Measurements from ENCODE around the gene DMRT1. TPM values are rescaled to one million over a fixed set of nuclear protein-coding genes. Genes with fewer than 3 reads are reported as not detected.

The DMRT1 gene
- total RNA-seq, 1 experiment from 2014 or later: not detected

DNA sequence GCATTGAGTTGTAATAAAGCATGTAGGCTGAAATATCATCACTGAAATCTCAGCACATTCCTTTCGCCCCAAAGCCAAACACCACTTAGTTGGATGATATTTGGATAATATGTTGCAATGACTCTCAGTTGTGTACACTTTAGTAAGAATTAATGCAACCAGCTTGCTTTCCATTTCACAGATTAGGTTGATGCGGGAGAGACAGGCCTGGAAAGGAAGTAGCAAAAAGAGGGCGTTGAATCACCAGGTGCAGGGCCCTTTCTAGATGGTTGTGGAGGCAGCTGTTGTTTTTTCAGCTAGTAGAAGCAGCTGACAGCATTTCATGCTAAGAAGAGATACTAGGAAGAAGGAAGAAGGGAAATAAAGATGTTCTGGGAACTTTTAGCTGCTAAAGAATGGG, 165.8 kb downstream of the DMRT1 start (continued):
- TF ChIP-seq, protein P1, sequence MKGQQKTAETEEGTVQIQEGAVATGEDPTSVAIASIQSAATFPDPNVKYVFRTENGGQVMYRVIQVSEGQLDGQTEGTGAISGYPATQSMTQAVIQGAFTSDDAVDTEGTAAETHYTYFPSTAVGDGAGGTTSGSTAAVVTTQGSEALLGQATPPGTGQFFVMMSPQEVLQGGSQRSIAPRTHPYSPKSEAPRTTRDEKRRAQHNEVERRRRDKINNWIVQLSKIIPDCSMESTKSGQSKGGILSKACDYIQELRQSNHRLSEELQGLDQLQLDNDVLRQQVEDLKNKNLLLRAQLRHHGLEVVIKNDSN (CRISPR knock-in tag; IDR thresholded peaks at IDR 0.05): no peak
- TF ChIP-seq, protein P2, sequence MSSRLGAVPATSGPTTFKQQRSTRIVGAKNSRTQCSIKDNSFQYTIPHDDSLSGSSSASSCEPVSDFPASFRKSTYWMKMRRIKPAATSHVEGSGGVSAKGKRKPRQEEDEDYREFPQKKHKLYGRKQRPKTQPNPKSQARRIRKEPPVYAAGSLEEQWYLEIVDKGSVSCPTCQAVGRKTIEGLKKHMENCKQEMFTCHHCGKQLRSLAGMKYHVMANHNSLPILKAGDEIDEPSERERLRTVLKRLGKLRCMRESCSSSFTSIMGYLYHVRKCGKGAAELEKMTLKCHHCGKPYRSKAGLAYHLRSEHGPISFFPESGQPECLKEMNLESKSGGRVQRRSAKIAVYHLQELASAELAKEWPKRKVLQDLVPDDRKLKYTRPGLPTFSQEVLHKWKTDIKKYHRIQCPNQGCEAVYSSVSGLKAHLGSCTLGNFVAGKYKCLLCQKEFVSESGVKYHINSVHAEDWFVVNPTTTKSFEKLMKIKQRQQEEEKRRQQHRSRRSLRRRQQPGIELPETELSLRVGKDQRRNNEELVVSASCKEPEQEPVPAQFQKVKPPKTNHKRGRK (CRISPR knock-in tag; IDR thresholded peaks at IDR 0.05; ENCODE audit: borderline replicate concordance): no peak
- no peak for TF ChIP-seq GTF2I (CRISPR knock-in tag; conservative IDR thresholded peaks at IDR 0.05)

DNA sequence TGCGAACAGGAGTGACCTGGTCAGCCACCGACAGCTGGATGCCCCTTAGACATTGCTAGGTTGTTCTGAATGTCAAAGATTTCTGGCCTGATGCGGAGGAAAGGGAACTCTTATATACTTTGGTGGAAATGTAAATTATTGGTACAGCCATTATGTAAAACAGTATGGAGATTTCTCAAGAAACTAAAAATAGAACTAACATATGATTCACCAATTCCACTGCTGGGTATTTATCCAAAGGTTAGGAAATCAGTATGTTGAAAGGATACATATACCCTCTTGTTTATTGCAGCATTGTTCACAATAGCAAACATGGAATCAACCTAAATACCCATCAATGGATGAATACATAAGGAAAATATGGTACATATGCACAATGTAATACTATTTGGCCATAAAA, 166.7 kb downstream of the DMRT1 start:
- ATAC-seq: no peak
- Mint-ChIP-seq H3K27ac (no peak overlapping the region), H3K27me3 (ENCODE audit: low read depth) (peaks cover 20% of the 10 kb centered on the region), H3K4me1 (peaks cover 15% of the 10 kb centered on the region), H3K9me3 (no peaks in the 10 kb centered on the region), H3K36me3 (no peaks in the 10 kb centered on the region), H3K4me3 (no peak overlapping the region)
- no peak for TF ChIP-seq OVOL2 (CRISPR knock-in tag; IDR thresholded peaks at IDR 0.05; ENCODE audit: borderline replicate concordance)
- no peak for TF ChIP-seq NR3C1 (CRISPR knock-in tag; conservative IDR thresholded peaks at IDR 0.05; ENCODE audit: low read depth)
- no peak for TF ChIP-seq ZNF671 (CRISPR knock-in tag; IDR thresholded peaks at IDR 0.05)
- TF ChIP-seq, protein P3, sequence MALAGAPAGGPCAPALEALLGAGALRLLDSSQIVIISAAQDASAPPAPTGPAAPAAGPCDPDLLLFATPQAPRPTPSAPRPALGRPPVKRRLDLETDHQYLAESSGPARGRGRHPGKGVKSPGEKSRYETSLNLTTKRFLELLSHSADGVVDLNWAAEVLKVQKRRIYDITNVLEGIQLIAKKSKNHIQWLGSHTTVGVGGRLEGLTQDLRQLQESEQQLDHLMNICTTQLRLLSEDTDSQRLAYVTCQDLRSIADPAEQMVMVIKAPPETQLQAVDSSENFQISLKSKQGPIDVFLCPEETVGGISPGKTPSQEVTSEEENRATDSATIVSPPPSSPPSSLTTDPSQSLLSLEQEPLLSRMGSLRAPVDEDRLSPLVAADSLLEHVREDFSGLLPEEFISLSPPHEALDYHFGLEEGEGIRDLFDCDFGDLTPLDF (CRISPR knock-in tag; IDR thresholded peaks at IDR 0.05): no peak
- TF ChIP-seq, protein P4, sequence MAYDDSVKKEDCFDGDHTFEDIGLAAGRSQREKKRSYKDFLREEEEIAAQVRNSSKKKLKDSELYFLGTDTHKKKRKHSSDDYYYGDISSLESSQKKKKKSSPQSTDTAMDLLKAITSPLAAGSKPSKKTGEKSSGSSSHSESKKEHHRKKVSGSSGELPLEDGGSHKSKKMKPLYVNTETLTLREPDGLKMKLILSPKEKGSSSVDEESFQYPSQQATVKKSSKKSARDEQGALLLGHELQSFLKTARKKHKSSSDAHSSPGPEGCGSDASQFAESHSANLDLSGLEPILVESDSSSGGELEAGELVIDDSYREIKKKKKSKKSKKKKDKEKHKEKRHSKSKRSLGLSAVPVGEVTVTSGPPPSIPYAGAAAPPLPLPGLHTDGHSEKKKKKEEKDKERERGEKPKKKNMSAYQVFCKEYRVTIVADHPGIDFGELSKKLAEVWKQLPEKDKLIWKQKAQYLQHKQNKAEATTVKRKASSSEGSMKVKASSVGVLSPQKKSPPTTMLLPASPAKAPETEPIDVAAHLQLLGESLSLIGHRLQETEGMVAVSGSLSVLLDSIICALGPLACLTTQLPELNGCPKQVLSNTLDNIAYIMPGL (CRISPR knock-in tag; IDR thresholded peaks at IDR 0.05): no peak
- no peak for TF ChIP-seq EMX1 (CRISPR knock-in tag; IDR thresholded peaks at IDR 0.05)
- TF ChIP-seq NFE2L1 (CRISPR knock-in tag; IDR thresholded peaks at IDR 0.05): no peak
- TF ChIP-seq, protein P5, sequence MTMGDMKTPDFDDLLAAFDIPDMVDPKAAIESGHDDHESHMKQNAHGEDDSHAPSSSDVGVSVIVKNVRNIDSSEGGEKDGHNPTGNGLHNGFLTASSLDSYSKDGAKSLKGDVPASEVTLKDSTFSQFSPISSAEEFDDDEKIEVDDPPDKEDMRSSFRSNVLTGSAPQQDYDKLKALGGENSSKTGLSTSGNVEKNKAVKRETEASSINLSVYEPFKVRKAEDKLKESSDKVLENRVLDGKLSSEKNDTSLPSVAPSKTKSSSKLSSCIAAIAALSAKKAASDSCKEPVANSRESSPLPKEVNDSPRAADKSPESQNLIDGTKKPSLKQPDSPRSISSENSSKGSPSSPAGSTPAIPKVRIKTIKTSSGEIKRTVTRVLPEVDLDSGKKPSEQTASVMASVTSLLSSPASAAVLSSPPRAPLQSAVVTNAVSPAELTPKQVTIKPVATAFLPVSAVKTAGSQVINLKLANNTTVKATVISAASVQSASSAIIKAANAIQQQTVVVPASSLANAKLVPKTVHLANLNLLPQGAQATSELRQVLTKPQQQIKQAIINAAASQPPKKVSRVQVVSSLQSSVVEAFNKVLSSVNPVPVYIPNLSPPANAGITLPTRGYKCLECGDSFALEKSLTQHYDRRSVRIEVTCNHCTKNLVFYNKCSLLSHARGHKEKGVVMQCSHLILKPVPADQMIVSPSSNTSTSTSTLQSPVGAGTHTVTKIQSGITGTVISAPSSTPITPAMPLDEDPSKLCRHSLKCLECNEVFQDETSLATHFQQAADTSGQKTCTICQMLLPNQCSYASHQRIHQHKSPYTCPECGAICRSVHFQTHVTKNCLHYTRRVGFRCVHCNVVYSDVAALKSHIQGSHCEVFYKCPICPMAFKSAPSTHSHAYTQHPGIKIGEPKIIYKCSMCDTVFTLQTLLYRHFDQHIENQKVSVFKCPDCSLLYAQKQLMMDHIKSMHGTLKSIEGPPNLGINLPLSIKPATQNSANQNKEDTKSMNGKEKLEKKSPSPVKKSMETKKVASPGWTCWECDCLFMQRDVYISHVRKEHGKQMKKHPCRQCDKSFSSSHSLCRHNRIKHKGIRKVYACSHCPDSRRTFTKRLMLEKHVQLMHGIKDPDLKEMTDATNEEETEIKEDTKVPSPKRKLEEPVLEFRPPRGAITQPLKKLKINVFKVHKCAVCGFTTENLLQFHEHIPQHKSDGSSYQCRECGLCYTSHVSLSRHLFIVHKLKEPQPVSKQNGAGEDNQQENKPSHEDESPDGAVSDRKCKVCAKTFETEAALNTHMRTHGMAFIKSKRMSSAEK (CRISPR knock-in tag; IDR thresholded peaks at IDR 0.05; ENCODE audit: borderline replicate concordance): no peak
- TF ChIP-seq ZNF263 (CRISPR knock-in tag; IDR thresholded peaks at IDR 0.05; ENCODE audit: low read depth): no peak
- TF ChIP-seq, protein P6, sequence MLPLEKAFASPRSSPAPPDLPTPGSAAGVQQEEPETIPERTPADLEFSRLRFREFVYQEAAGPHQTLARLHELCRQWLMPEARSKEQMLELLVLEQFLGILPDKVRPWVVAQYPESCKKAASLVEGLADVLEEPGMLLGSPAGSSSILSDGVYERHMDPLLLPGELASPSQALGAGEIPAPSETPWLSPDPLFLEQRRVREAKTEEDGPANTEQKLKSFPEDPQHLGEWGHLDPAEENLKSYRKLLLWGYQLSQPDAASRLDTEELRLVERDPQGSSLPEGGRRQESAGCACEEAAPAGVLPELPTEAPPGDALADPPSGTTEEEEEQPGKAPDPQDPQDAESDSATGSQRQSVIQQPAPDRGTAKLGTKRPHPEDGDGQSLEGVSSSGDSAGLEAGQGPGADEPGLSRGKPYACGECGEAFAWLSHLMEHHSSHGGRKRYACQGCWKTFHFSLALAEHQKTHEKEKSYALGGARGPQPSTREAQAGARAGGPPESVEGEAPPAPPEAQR (CRISPR knock-in tag; IDR thresholded peaks at IDR 0.05): no peak
- TF ChIP-seq, protein P7, sequence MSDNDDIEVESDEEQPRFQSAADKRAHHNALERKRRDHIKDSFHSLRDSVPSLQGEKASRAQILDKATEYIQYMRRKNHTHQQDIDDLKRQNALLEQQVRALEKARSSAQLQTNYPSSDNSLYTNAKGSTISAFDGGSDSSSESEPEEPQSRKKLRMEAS (CRISPR knock-in tag; IDR thresholded peaks at IDR 0.05): no peak
- no peak for TF ChIP-seq MYBL2 (CRISPR knock-in tag; IDR thresholded peaks at IDR 0.05)
- TF ChIP-seq GTF2I (CRISPR knock-in tag; conservative IDR thresholded peaks at IDR 0.05): no peak
- TF ChIP-seq, protein P8, sequence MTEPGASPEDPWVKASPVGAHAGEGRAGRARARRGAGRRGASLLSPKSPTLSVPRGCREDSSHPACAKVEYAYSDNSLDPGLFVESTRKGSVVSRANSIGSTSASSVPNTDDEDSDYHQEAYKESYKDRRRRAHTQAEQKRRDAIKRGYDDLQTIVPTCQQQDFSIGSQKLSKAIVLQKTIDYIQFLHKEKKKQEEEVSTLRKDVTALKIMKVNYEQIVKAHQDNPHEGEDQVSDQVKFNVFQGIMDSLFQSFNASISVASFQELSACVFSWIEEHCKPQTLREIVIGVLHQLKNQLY (CRISPR knock-in tag; IDR thresholded peaks at IDR 0.05): no peak
- TF ChIP-seq FOXP1 (CRISPR knock-in tag; IDR thresholded peaks at IDR 0.05; ENCODE audit: borderline replicate concordance): no peak
- TF ChIP-seq SOX15 (CRISPR knock-in tag; IDR thresholded peaks at IDR 0.05): no peak
- TF ChIP-seq, protein P9, sequence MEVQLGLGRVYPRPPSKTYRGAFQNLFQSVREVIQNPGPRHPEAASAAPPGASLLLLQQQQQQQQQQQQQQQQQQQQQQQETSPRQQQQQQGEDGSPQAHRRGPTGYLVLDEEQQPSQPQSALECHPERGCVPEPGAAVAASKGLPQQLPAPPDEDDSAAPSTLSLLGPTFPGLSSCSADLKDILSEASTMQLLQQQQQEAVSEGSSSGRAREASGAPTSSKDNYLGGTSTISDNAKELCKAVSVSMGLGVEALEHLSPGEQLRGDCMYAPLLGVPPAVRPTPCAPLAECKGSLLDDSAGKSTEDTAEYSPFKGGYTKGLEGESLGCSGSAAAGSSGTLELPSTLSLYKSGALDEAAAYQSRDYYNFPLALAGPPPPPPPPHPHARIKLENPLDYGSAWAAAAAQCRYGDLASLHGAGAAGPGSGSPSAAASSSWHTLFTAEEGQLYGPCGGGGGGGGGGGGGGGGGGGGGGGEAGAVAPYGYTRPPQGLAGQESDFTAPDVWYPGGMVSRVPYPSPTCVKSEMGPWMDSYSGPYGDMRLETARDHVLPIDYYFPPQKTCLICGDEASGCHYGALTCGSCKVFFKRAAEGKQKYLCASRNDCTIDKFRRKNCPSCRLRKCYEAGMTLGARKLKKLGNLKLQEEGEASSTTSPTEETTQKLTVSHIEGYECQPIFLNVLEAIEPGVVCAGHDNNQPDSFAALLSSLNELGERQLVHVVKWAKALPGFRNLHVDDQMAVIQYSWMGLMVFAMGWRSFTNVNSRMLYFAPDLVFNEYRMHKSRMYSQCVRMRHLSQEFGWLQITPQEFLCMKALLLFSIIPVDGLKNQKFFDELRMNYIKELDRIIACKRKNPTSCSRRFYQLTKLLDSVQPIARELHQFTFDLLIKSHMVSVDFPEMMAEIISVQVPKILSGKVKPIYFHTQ (CRISPR knock-in tag; IDR thresholded peaks at IDR 0.05): no peak
- TF ChIP-seq FOXK1 (CRISPR knock-in tag; IDR thresholded peaks at IDR 0.05): no peak
- TF ChIP-seq ZNF396 (CRISPR knock-in tag; IDR thresholded peaks at IDR 0.05; ENCODE audit: borderline replicate concordance): no peak
- no peak for DNase-seq (ENCODE audit: low spot score)
- CTCF ChIA-PET: interaction anchor here (1.0 to 1.4 kb wide), 2 partner anchors 27 to 92 kb away, joined by 3 to 4 read pairs; no protein-coding TSS in a partner anchor
- POLR2A ChIA-PET: no interaction called here
